ENCODE data around the gene FADS3. TPM values are rescaled to one million over a fixed set of nuclear protein-coding genes. Genes with fewer than 3 reads are reported as not detected.

FADS3 gene, protein sequence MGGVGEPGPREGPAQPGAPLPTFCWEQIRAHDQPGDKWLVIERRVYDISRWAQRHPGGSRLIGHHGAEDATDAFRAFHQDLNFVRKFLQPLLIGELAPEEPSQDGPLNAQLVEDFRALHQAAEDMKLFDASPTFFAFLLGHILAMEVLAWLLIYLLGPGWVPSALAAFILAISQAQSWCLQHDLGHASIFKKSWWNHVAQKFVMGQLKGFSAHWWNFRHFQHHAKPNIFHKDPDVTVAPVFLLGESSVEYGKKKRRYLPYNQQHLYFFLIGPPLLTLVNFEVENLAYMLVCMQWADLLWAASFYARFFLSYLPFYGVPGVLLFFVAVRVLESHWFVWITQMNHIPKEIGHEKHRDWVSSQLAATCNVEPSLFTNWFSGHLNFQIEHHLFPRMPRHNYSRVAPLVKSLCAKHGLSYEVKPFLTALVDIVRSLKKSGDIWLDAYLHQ
- total RNA-seq, result 1 to 10 TPM; 3.8 to 4.5 TPM

DNA sequence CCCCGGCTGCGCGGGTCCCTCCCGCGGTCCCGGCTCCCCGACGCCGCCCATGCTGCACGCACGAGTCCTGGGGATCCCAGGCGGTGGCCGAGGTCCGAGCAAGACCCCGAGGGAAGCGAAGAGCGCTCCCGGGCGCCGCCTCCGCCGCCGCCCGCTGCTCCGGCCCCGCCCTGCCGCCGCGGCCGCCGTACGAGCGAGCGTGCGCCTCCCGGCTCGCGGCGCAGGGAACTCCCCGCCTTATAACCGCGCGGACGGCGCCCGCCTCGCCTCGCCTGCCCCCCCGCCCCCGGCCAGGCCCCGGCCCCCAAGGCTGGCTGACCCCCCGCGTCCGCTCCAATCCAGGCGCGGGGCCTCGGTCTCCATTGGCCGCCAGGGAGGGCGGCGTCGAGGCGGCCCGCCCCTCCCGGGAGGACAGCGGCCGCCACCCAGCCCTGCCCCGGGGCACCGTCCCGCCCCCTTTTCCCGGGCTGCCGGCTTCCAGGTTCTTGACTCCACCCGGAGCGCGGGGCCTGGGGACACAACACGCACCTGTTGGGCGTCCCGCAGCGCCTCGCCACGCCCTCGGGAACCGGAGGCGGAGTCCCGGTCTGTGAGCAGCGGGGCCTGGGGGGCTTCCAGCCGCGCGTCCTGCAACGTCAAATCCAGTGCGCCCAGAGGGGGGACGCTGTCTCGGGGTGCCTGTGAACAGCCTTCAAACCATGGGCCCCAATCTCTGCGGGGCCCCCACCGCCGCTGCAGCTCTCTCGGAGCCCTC is at the start of gene FADS3:
Gene FADS3, minus strand, starts transcription at position 215 of the 754 bp plus-strand sequence. Its CDS starts 164 bp downstream, at position 51.
- Mint-ChIP-seq H3K36me3 (ENCODE audit: low read depth) (no peaks in the 10 kb centered on the region), H3K27ac (peak within 1 kb of the TSS; percentile 30), H3K9me3 (ENCODE audit: insufficient read depth) (no peaks in the 10 kb centered on the region), H3K27me3 (ENCODE audit: low read depth) (peaks cover 4% of the 10 kb centered on the region), H3K4me3 (peak within 1 kb of the TSS; percentile 79), H3K4me1 (ENCODE audit: low read depth) (peaks cover 4% of the 10 kb centered on the region)
- ATAC-seq, result peak; percentile 85
- ChIA-PET POLR2A (no interaction called here), CTCF (interaction anchor here (1.4 to 5.2 kb wide), 6 partner anchors 8 to 217 kb away, joined by 6 to 27 read pairs (median 11); no protein-coding TSS in a partner anchor)
- peak; percentile 58 for DNase-seq

DNA sequence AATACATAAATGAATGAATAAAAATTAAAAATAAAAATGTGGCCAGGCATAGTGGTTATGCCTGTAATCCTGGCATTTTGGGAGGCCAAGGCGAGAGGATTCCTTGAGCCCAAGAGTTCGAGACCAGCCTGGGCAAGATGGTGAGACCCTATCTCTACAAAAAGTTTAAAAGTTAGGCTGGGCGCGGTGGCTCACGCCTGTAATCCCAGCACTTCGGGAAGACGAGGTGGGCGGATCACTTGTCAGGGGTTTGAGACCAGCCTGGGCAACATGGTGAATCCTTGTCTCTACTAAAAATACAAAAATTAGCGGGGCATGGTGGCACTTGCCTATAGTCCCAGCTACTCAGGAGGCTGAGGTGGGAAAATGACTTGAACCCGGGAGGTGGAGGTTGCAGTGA is 49.1 kb upstream of the FADS3 start:
- no peaks in the 10 kb centered on the region for H3K9me3 Mint-ChIP-seq (ENCODE audit: insufficient read depth)
- POLR2A ChIA-PET, result no interaction called here
- no peak overlapping the region for H3K4me3 Mint-ChIP-seq
- H3K4me1 Mint-ChIP-seq (ENCODE audit: low read depth), result no peaks in the 10 kb centered on the region
- ATAC-seq (no peak), DNase-seq (no peak)
- no peak overlapping the region for H3K27ac Mint-ChIP-seq
- CTCF ChIA-PET, result no interaction called here
- no peaks in the 10 kb centered on the region for H3K36me3 Mint-ChIP-seq (ENCODE audit: low read depth)
- peaks cover 23% of the 10 kb centered on the region for H3K27me3 Mint-ChIP-seq (ENCODE audit: low read depth)

DNA sequence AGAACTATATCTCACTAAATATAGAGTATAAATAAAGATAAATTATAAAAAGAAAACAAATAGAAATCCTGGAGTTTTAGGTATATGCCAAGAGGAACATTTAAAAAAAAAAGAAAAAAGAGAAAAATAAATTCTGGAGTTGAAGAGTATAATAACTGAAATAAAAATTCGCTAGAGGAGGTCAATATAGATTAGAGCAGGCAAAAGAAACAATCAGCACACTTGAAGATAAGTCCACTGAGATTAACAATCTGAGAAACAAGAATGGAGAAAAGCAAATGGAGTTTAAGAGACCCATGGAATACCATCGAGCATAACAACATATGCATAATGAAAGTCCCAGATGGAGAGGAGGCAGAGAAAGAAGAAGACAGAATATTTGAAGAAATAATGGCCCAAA is 44.5 kb upstream of the FADS3 start:
- Mint-ChIP-seq H3K4me3 (no peak overlapping the region), H3K27ac (no peak overlapping the region), H3K9me3 (ENCODE audit: insufficient read depth) (no peaks in the 10 kb centered on the region), H3K36me3 (ENCODE audit: low read depth) (no peaks in the 10 kb centered on the region), H3K4me1 (ENCODE audit: low read depth) (no peaks in the 10 kb centered on the region), H3K27me3 (ENCODE audit: low read depth) (peaks cover 22% of the 10 kb centered on the region)
- DNase-seq, result no peak
- POLR2A ChIA-PET, result no interaction called here
- CTCF ChIA-PET, result interaction anchor here (3.9 to 4.0 kb wide), 2 partner anchors 12 to 37 kb away, joined by 11 to 22 read pairs; no protein-coding TSS in a partner anchor
- no peak for ATAC-seq

DNA sequence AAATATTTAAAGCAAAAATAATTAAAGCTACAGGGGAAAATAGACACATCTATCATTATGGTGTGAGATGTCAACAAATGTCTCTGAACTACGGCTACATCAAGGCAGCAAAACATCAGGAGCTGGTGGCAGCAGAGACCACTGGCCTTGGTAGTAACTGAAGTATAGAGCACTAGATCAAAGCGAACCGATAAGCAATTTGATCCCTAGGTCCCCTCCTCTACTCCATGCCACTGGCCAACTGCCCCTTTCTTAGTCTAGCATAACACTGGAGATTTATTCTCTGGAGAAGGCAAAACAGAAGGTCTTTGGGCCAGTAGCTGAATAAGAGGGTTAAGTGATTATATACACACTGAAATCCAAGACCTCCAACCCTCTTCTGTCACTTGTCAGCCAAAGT is 39.6 kb upstream of the FADS3 start:
- Mint-ChIP-seq H3K27me3 (ENCODE audit: low read depth) (peaks cover 10% of the 10 kb centered on the region), H3K4me3 (no peak overlapping the region), H3K36me3 (ENCODE audit: low read depth) (no peaks in the 10 kb centered on the region), H3K27ac (no peak overlapping the region), H3K9me3 (ENCODE audit: insufficient read depth) (no peaks in the 10 kb centered on the region), H3K4me1 (ENCODE audit: low read depth) (peaks cover 2% of the 10 kb centered on the region)
- CTCF ChIA-PET, result interaction anchor here (1.0 to 2.3 kb wide), 3 partner anchors 60 to 151 kb away, joined by 3 to 5 read pairs (median 3); no protein-coding TSS in a partner anchor
- DNase-seq (no peak), ATAC-seq (no peak)
- POLR2A ChIA-PET, result no interaction called here

DNA sequence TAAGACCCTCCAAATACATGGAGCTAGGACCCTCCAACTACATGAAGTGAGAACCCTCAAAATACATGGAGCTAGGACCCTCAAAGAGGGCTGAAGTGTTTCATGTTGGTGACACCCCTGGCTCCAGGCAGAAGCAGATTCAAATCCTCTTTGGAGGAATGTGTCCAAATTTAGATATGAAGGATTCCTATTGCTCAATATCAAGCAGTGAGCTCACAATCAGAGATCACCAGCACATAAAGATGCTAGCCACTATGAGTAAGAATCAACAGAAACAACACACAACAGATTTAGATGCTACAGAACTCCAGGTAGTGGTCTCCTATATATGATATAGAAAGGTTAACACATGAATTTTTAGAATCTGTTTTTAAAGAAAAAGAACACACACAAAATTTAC is 37.3 kb upstream of the FADS3 start:
- Mint-ChIP-seq H3K27me3 (ENCODE audit: low read depth) (peaks cover 11% of the 10 kb centered on the region), H3K27ac (no peak overlapping the region), H3K9me3 (ENCODE audit: insufficient read depth) (no peaks in the 10 kb centered on the region), H3K4me3 (no peak overlapping the region), H3K36me3 (ENCODE audit: low read depth) (no peaks in the 10 kb centered on the region), H3K4me1 (ENCODE audit: low read depth) (peaks cover 2% of the 10 kb centered on the region)
- POLR2A ChIA-PET, result interaction anchor here (0.6 kb wide), 1 partner anchor 928 kb away, joined by 3 read pairs; no protein-coding TSS in a partner anchor
- DNase-seq, result no peak
- CTCF ChIA-PET, result interaction anchor here (1.1 to 2.3 kb wide), 8 partner anchors 19 to 243 kb away, joined by 3 to 15 read pairs (median 6); no protein-coding TSS in a partner anchor
- ATAC-seq, result no peak

DNA sequence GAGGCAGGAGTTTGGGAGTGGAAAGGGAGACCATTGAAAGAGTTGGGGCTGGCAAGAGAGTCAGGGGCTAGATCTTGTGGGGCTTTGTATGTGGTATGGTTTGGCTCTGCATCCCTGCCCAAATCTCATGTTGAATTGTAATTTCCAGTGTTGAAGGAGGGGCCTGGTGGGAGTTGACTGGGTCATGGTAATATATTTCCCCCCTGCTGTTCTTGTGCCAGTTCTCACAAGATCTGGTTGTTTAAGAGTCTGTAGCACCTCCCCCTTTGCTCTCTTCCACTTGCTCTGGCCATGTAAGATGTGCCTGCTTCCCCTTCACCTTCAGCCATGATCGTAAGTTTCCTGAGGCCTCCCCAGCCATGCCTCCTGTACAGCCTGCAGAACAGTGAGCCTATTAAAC is 36.2 kb upstream of the FADS3 start:
- H3K27me3 Mint-ChIP-seq (ENCODE audit: low read depth), result peaks cover 9% of the 10 kb centered on the region
- ATAC-seq, result no peak
- H3K36me3 Mint-ChIP-seq (ENCODE audit: low read depth), result no peaks in the 10 kb centered on the region
- H3K27ac Mint-ChIP-seq, result no peak overlapping the region
- no peak for DNase-seq
- H3K9me3 Mint-ChIP-seq (ENCODE audit: insufficient read depth), result no peaks in the 10 kb centered on the region
- no peak overlapping the region for H3K4me3 Mint-ChIP-seq
- ChIA-PET POLR2A (no interaction called here), CTCF (interaction anchor here (2.0 to 2.1 kb wide), 2 partner anchors 154 to 180 kb away, joined by 6 to 9 read pairs; no protein-coding TSS in a partner anchor)
- peaks cover 2% of the 10 kb centered on the region for H3K4me1 Mint-ChIP-seq (ENCODE audit: low read depth)

DNA sequence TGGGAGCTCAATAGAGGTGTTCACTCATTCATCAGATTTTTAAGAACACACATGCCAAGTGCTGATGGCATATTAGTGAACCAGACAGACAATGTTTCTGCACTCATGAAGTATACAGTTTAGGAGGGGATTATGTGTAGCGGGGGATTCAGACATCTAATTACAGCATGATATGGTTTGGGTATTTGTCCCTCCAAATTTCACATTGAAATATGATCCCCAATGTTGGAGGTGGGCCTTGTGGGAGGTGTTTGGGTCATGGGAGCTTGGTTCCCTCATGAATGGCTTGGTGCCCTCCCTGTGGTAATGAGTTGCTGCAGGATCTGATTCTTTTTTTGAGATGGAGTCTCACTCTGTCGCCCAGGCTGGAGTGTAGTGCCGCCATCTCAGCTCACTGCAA is 34.9 kb upstream of the FADS3 start:
- no peaks in the 10 kb centered on the region for H3K9me3 Mint-ChIP-seq (ENCODE audit: insufficient read depth)
- peaks cover 10% of the 10 kb centered on the region for H3K27me3 Mint-ChIP-seq (ENCODE audit: low read depth)
- no peak for DNase-seq
- H3K27ac Mint-ChIP-seq, result no peak overlapping the region
- H3K4me1 Mint-ChIP-seq (ENCODE audit: low read depth), result peaks cover 2% of the 10 kb centered on the region
- no peaks in the 10 kb centered on the region for H3K36me3 Mint-ChIP-seq (ENCODE audit: low read depth)
- POLR2A ChIA-PET, result no interaction called here
- CTCF ChIA-PET, result interaction anchor here (1.1 to 4.5 kb wide), 2 partner anchors 21 to 155 kb away, joined by 3 to 23 read pairs; no protein-coding TSS in a partner anchor
- no peak overlapping the region for H3K4me3 Mint-ChIP-seq
- no peak for ATAC-seq

DNA sequence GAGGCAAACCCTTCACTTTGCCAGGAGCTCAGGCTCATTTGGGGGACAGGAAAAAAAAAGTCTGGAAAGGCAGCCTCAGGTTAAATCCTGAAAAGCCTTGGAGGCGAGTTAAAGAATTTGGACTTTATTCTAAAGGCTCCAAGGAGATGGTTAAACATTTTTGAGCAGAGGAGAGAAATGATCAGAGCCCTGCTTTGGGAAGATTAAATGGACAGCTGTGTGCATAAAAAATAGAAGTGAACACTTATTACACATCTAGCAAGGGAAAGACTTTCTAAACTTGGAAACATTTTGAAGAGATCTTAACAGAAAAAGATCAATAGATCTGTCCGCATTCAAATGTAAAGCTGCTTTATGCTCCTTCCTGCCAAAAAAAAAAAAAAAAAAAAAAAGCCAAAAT is 34.4 kb upstream of the FADS3 start:
- H3K9me3 Mint-ChIP-seq (ENCODE audit: insufficient read depth), result no peaks in the 10 kb centered on the region
- no peak overlapping the region for H3K4me3 Mint-ChIP-seq
- H3K27me3 Mint-ChIP-seq (ENCODE audit: low read depth), result peaks cover 12% of the 10 kb centered on the region
- ATAC-seq, result no peak
- peaks cover 2% of the 10 kb centered on the region for H3K4me1 Mint-ChIP-seq (ENCODE audit: low read depth)
- CTCF ChIA-PET, result interaction anchor here (1.1 to 4.5 kb wide), 2 partner anchors 22 to 156 kb away, joined by 3 to 23 read pairs; no protein-coding TSS in a partner anchor
- DNase-seq, result no peak
- POLR2A ChIA-PET, result no interaction called here
- no peak overlapping the region for H3K27ac Mint-ChIP-seq
- no peaks in the 10 kb centered on the region for H3K36me3 Mint-ChIP-seq (ENCODE audit: low read depth)

DNA sequence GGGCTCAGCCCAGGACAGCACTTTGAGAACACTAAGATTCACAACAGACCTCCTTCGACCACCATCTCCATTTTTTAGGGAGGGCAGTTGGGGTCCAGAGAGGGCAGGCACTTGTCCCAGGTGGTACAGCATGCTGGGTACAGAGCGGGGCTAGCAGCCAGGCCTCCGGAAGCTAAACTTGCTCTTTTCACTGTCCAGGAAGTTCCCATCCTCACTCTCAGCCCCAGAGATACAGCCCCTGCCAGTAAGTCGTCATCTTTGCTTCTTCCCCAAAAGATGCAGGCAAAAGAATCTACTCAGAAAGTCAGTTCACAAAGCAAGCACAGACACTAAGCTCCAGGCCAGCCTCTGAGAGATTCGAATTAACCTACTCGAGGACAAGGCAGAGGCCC is 32.7 kb upstream of the FADS3 start:
- ATAC-seq, result no peak
- no peak for DNase-seq
- ChIA-PET CTCF (interaction anchor here (0.8 to 4.5 kb wide), 4 partner anchors 24 to 158 kb away, joined by 3 to 23 read pairs (median 4); no protein-coding TSS in a partner anchor), POLR2A (no interaction called here)
- Mint-ChIP-seq H3K4me3 (no peak overlapping the region), H3K36me3 (ENCODE audit: low read depth) (no peaks in the 10 kb centered on the region), H3K4me1 (ENCODE audit: low read depth) (peaks cover 2% of the 10 kb centered on the region), H3K27me3 (ENCODE audit: low read depth) (peaks cover 13% of the 10 kb centered on the region), H3K27ac (no peak overlapping the region), H3K9me3 (ENCODE audit: insufficient read depth) (no peaks in the 10 kb centered on the region)

DNA sequence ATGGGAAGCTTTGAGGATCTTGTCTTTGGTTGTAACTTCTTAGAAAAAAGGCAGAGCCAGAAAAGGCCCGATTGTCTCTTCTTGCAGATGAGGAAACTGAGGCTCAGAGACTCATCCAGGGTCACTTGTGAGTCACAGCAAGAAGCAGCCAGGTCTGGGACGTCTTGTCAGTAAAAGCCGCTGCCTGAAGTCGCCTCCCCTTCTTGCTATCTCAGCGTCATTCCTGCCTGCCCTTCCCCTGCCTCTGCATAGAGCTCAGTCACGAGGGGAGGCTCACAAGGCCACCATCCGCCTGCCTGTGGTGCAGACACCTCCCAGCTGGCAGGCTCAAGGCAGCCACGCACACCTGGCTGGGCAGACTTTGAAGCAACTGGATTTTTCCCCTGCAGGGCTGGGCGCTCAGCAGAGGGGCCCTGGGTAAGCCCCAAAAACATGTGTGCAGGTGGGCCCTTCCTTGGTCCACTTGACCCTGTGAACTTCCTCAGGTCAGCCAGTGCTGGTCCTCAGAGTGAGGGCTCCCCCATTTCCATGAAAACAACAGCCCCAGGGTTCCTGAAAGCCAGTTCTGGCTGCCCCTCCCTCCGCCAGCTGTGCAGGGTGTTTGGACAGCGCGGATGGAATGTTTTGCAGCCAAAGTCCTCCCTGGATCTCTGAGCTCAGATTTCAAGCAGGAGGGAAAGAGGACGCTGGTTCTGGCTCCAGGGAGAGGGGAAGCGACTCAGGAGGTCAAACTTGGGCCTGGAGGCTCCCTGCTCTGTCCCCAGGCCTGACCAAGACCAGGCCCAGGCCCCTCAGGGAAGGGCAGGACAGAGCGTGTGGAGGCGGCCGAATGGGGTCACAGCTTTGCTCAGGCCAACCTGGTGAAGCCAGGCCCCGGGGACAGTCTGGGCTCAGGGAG is 32.1 kb upstream of the FADS3 start:
- Mint-ChIP-seq H3K27ac (no peak overlapping the region), H3K27me3 (ENCODE audit: low read depth) (peaks cover 19% of the 10 kb centered on the region), H3K4me3 (no peak overlapping the region), H3K4me1 (ENCODE audit: low read depth) (peaks cover 2% of the 10 kb centered on the region), H3K36me3 (ENCODE audit: low read depth) (no peaks in the 10 kb centered on the region), H3K9me3 (ENCODE audit: insufficient read depth) (no peaks in the 10 kb centered on the region)
- DNase-seq (no peak), ATAC-seq (no peak)
- ChIA-PET POLR2A (interaction anchor here (0.6 kb wide), 1 partner anchor 19 kb away, joined by 3 read pairs; no protein-coding TSS in a partner anchor), CTCF (interaction anchor here (0.9 to 4.5 kb wide), 4 partner anchors 24 to 158 kb away, joined by 3 to 23 read pairs (median 7); no protein-coding TSS in a partner anchor)

DNA sequence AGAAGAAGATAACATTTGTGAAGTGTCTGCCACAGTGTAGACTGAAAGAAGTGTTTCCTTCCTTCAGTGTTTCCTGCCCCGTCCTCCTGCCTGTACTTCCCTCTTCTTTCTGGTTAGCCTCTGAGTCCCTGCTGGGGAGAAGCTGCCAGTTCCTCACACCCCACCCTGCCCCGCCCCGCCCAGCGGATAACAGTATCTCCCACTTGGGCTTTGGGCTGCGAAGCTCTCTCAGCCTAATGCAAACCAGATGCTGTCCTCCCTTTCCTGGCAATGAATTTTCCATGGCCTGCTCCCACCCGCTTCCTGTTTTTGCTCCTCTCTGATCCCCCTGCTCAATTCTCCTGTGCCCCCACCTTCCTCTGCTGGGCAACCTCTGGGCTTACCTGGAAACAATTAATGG is 31.2 kb upstream of the FADS3 start:
- peaks cover 28% of the 10 kb centered on the region for H3K27me3 Mint-ChIP-seq (ENCODE audit: low read depth)
- H3K36me3 Mint-ChIP-seq (ENCODE audit: low read depth), result no peaks in the 10 kb centered on the region
- no peak for DNase-seq
- ATAC-seq, result no peak
- ChIA-PET POLR2A (interaction anchor here (0.6 kb wide), 1 partner anchor 20 kb away, joined by 3 read pairs; no protein-coding TSS in a partner anchor), CTCF (interaction anchor here (2.0 to 4.5 kb wide), 2 partner anchors 25 to 159 kb away, joined by 8 to 23 read pairs; no protein-coding TSS in a partner anchor)
- no peaks in the 10 kb centered on the region for H3K9me3 Mint-ChIP-seq (ENCODE audit: insufficient read depth)
- no peak overlapping the region for H3K27ac Mint-ChIP-seq
- H3K4me3 Mint-ChIP-seq, result no peak overlapping the region
- peaks cover 8% of the 10 kb centered on the region for H3K4me1 Mint-ChIP-seq (ENCODE audit: low read depth)

Data from activated CD8-positive, alpha-beta T cell treated with anti-CD3 and anti-CD28 coated beads, Interleukin-2, amount 10 ng/mL, durations not matched to agents 7 days and 5 days (primary cell).